Keratinocyte (primary cell): ENCODE results near the gene STXBP5L.

Experiments used
- EZH2 ChIP-seq: IDR thresholded peaks from one replicate; pipeline ENCODE4 v1.6.1; 2012; ENCODE audit warnings: inconsistent platforms, mild to moderate bottlenecking, low read length, moderate library complexity
- TF ChIP-seq, protein P1 (sequence below), 3 experiments: IDR thresholded peaks in 1 of 3; conservative IDR thresholded peaks in 1 of 3; optimal IDR thresholded peaks in 1 of 3; 2 replicates in 2 of 3; 3 replicates in 1 of 3; pipeline versions ENCODE3 to v1.5.1; 2011; ENCODE audit warnings: low read length in 3 of 3, mild to moderate bottlenecking in 3 of 3, moderate library complexity in 2 of 3, control low read depth in 1 of 3, inconsistent platforms in 1 of 3; ENCODE audit not compliant: insufficient read depth in 2 of 3; ENCODE audit errors: extremely low read depth in 1 of 3

DNA sequence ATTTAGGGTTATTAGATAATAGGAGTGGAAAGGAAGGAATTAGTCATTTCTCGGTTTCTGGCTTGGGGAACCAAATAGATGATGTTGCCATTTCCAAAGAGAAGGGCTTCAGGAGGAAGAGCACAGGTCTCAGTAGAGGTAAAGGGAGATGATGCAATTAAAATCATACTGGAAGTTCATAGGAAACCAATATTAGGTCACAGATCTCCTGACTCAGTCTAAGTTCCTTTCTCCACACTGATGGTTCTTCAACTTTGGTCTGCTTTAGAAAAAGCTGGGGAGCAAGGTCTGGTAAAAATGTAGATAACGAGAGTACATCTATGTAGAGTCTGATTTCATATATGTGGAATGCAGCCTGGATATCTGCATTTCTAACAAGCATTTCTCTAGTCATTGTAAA is 506.9 kb downstream of the STXBP5L start:
- TF ChIP-seq, protein P1, sequence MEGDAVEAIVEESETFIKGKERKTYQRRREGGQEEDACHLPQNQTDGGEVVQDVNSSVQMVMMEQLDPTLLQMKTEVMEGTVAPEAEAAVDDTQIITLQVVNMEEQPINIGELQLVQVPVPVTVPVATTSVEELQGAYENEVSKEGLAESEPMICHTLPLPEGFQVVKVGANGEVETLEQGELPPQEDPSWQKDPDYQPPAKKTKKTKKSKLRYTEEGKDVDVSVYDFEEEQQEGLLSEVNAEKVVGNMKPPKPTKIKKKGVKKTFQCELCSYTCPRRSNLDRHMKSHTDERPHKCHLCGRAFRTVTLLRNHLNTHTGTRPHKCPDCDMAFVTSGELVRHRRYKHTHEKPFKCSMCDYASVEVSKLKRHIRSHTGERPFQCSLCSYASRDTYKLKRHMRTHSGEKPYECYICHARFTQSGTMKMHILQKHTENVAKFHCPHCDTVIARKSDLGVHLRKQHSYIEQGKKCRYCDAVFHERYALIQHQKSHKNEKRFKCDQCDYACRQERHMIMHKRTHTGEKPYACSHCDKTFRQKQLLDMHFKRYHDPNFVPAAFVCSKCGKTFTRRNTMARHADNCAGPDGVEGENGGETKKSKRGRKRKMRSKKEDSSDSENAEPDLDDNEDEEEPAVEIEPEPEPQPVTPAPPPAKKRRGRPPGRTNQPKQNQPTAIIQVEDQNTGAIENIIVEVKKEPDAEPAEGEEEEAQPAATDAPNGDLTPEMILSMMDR (optimal IDR thresholded peaks at IDR 0.05 in 1 of 3, IDR thresholded peaks at IDR 0.05 in 1 of 3, conservative IDR thresholded peaks at IDR 0.05 in 1 of 3; ENCODE audit: extremely low read depth in 1 of 3, insufficient read depth in 2 of 3, low read length in 3 of 3), result no peak
- no peak for TF ChIP-seq EZH2
